Suppressor macrophage (primary cell): ENCODE data around the gene CAMK1G.
A peak's percentile ranks its signal among the peaks of the same experiment; 100 is the strongest.

Experiments used
- DNase-seq, 4 experiments: peaks; one replicate each; pipeline ENCODE4 v3.0.0-alpha.2; 2020 to 2022

The CAMK1G gene

GRCh38 chr1:209601809-209602657, 18.5 kb downstream of the CAMK1G start:
- DNase-seq, result peak; percentile 60 to 73 (median 68)

GRCh38 chr1:209603877-209604276, 20.4 kb downstream of the CAMK1G start:
- no peak for DNase-seq

GRCh38 chr1:209607102-209607794, 23.7 kb downstream of the CAMK1G start:
- peak; percentile 67 to 90 (median 79) for DNase-seq

GRCh38 chr1:209607795-209608178, 24.3 kb downstream of the CAMK1G start:
- DNase-seq, result no peak

- DNase-seq, result peak; percentile 73 to 87 (median 80)
These were observed 25.7 kb downstream of the CAMK1G start for GRCh38 chr1:209609041-209609790.

GRCh38 chr1:209609791-209610630, 26.5 kb downstream of the CAMK1G start:
- DNase-seq, result no peak

- DNase-seq, result no peak
These were observed 27.1 kb downstream of the CAMK1G start for GRCh38 chr1:209610631-209610905.

GRCh38 chr1:209611771-209612570, 28.5 kb downstream of the CAMK1G start:
- no peak for DNase-seq

GRCh38 chr1:209612646-209613399, 29.3 kb downstream of the CAMK1G start:
- DNase-seq, result peak in 3 of 4 experiments; percentile 54 to 56 (median 55)

GRCh38 chr1:209613400-209614150, 30.1 kb downstream of the CAMK1G start:
- DNase-seq, result no peak

- DNase-seq, result no peak
These were observed 30.6 kb downstream of the CAMK1G start for GRCh38 chr1:209614151-209614420.

GRCh38 chr1:209614906-209615305, 31.4 kb downstream of the CAMK1G start:
- no peak for DNase-seq

GRCh38 chr1:209616366-209617046, 33.0 kb downstream of the CAMK1G start:
- no peak for DNase-seq

GRCh38 chr1:209617047-209617673, 33.6 kb downstream of the CAMK1G start:
- no peak for DNase-seq

GRCh38 chr1:209617755-209618154, 34.2 kb downstream of the CAMK1G start:
- no peak for DNase-seq

- no peak for DNase-seq
These were observed 34.8 kb downstream of the CAMK1G start for GRCh38 chr1:209618291-209618690.

GRCh38 chr1:209618756-209619420, 35.4 kb downstream of the CAMK1G start:
- peak in 2 of 4 experiments; percentile 31 to 53 for DNase-seq

- no peak for DNase-seq
These were observed 36.4 kb downstream of the CAMK1G start for GRCh38 chr1:209619696-209620486.
